ENCODE results near the gene ARHGAP4. TPM values are rescaled to one million over a fixed set of nuclear protein-coding genes. Genes with fewer than 3 reads are reported as not detected.
A peak's percentile ranks its signal among the peaks of the same experiment; 100 is the strongest.

The ARHGAP4 gene
- total and polyA plus RNA-seq, 2 of the 4 experiments (the other 2 are of a cell fraction), result 0.18 to 0.72 TPM

- TF ChIP-seq, protein P1, sequence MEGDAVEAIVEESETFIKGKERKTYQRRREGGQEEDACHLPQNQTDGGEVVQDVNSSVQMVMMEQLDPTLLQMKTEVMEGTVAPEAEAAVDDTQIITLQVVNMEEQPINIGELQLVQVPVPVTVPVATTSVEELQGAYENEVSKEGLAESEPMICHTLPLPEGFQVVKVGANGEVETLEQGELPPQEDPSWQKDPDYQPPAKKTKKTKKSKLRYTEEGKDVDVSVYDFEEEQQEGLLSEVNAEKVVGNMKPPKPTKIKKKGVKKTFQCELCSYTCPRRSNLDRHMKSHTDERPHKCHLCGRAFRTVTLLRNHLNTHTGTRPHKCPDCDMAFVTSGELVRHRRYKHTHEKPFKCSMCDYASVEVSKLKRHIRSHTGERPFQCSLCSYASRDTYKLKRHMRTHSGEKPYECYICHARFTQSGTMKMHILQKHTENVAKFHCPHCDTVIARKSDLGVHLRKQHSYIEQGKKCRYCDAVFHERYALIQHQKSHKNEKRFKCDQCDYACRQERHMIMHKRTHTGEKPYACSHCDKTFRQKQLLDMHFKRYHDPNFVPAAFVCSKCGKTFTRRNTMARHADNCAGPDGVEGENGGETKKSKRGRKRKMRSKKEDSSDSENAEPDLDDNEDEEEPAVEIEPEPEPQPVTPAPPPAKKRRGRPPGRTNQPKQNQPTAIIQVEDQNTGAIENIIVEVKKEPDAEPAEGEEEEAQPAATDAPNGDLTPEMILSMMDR (conservative IDR thresholded peaks at IDR 0.05; ENCODE audit: low read depth, low read length), result no peak
- TF ChIP-seq MAZ (IDR thresholded peaks at IDR 0.05; ENCODE audit: borderline replicate concordance, low read depth, low read length), result peak; percentile 52; the same call in 1 of the 2 replicates
Measured at GRCh38 chrX:153900831-153901752, 25.0 kb downstream of the ARHGAP4 start (continued).

- no peak overlapping the region for H2BK20ac ChIP-seq (ENCODE audit: low read depth, low read length)
- no peak overlapping the region for H3K27ac ChIP-seq (ENCODE audit: insufficient read depth, low read length)
- H3K9me3 ChIP-seq (ENCODE audit: control insufficient read depth, insufficient read depth, low read length), result peaks cover 9% of the 10 kb centered on the region; the same call in 1 of the 2 replicates
- dilution Hi-C loops (cut with HindIII; ENCODE audit: low sequenced_read_pairs, unreplicated experiment), result no loop called here
- no peak overlapping the region for H3K56ac ChIP-seq (ENCODE audit: extremely low read depth, insufficient read depth, low read length)
- intact Hi-C loops (cut with micrococcal nuclease), result no loop called here
- H4K20me1 ChIP-seq (ENCODE audit: insufficient read depth, low read length), result no peaks in the 10 kb centered on the region; the same call in 1 of the 2 replicates
- ATAC-seq (ENCODE audit: low read depth) (no peak), DNase-seq (no peak)
- no TSS peak for BruUV-seq (replicated peaks)
- no peak overlapping the region for H3K14ac ChIP-seq (replicated peaks; ENCODE audit: low read depth, low read length)
- no peaks in the 10 kb centered on the region for H3K36me3 ChIP-seq (ENCODE audit: control insufficient read depth, insufficient read depth, low read length)
- no peak overlapping the region for H2AFZ ChIP-seq (replicated peaks; ENCODE audit: low read length, poor library complexity)
- no peak overlapping the region for H3K18ac ChIP-seq (ENCODE audit: low read depth, low read length)
- H3K27me3 ChIP-seq (ENCODE audit: control insufficient read depth, insufficient read depth, low read length), result peaks cover 15% of the 10 kb centered on the region
- H2AK9ac ChIP-seq (replicated peaks; ENCODE audit: low read depth, low read length, poor library complexity), result no peak overlapping the region
- no peak overlapping the region for H2BK15ac ChIP-seq (ENCODE audit: low read depth, low read length)
- ChIA-PET CTCF (no interaction called here), POLR2A (ENCODE audit: unreplicated experiment) (no interaction called here)
- no peak overlapping the region for H3K9ac ChIP-seq (ENCODE audit: low read depth, low read length)
- H4K5ac ChIP-seq (ENCODE audit: low read depth, low read length), result no peak overlapping the region
- H3K79me1 ChIP-seq (ENCODE audit: low read depth in 1 of 2, low read length in 2 of 2), result no peaks in the 10 kb centered on the region
- H3K23ac ChIP-seq (ENCODE audit: low read depth, low read length), result no peak overlapping the region
- H4K8ac ChIP-seq (ENCODE audit: low read depth in 2 of 2, low read length in 2 of 2), result no peak overlapping the region
- no peak overlapping the region for H3K4me3 ChIP-seq (ENCODE audit: insufficient read depth, low read depth, low read length)
- no peak overlapping the region for H3K4ac ChIP-seq (ENCODE audit: low read depth, low read length)
- H3K4me2 ChIP-seq (ENCODE audit: low read depth, low read length), result no peak overlapping the region
- H3K4me1 ChIP-seq (ENCODE audit: control insufficient read depth, insufficient read depth, low read length), result peaks cover 9% of the 10 kb centered on the region; the same call in 1 of the 2 replicates
- H2AK5ac ChIP-seq (ENCODE audit: low read depth, low read length), result no peak overlapping the region
- H3K9me1 ChIP-seq (ENCODE audit: insufficient read depth, low read length), result peaks cover 4% of the 10 kb centered on the region
- in situ Hi-C loops (cut with MboI; ENCODE audit: low sequenced_read_pairs), result no loop called here
- H2BK120ac ChIP-seq (ENCODE audit: low read depth, low read length), result no peak overlapping the region
- no peak overlapping the region for H2BK5ac ChIP-seq (ENCODE audit: low read depth, low read length, poor library complexity, severe bottlenecking)
- TF ChIP-seq BHLHE40 (IDR thresholded peaks at IDR 0.05; ENCODE audit: low read depth, low read length) (no peak), POLR2A (IDR thresholded peaks at IDR 0.05; ENCODE audit: low read depth, low read length) (no peak)
- TF ChIP-seq, protein P2, sequence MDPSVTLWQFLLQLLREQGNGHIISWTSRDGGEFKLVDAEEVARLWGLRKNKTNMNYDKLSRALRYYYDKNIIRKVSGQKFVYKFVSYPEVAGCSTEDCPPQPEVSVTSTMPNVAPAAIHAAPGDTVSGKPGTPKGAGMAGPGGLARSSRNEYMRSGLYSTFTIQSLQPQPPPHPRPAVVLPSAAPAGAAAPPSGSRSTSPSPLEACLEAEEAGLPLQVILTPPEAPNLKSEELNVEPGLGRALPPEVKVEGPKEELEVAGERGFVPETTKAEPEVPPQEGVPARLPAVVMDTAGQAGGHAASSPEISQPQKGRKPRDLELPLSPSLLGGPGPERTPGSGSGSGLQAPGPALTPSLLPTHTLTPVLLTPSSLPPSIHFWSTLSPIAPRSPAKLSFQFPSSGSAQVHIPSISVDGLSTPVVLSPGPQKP (IDR thresholded peaks at IDR 0.05; ENCODE audit: borderline replicate concordance, low read depth, low read length), result no peak
- no peak overlapping the region for H4K91ac ChIP-seq (ENCODE audit: insufficient read depth, low read depth, low read length)
Measured at GRCh38 chrX:153897899-153898298, 28.2 kb downstream of the ARHGAP4 start.

Measured in IMR-90 (cell line).